ENCODE results near the gene SHLD2. TPM values are rescaled to one million over a fixed set of nuclear protein-coding genes. Genes with fewer than 3 reads are reported as not detected.
"Not testable (repeated sequence)": the region's sequence is repeated elsewhere in the genome, so short reads cannot be mapped to it uniquely, and the experiment has no call there.

Gene SHLD2
- total RNA-seq, 1 donor from 2014 or later = 22.4 TPM

DNA sequence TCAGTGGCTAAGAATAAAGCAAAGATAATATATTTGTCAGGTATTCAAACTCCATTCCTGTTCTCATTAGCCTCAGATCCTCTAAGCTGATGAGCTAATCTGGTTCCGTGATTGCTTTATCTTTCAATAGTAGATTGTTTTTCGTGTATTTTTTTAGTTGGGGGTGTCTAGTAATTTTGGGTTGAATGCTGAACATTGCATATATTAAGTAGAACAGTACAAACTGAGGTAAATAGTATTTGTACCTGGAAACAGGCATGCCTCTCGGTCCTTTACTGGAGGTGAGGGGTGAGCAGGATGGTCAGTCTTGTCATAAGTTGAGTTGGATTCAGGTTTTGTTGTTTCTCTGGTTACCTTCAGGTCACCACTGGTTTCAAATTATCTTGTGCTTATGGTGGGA, 92.6 kb downstream of the SHLD2 start:
- H3K27me3 Mint-ChIP-seq (ENCODE audit: low read depth); DNase-seq (ENCODE audit: low spot score in 2 of 2, unreplicated experiment in 2 of 2); H3K27ac Mint-ChIP-seq; H3K4me1 Mint-ChIP-seq; H3K4me3 Mint-ChIP-seq: not testable (repeated sequence)
- Mint-ChIP-seq H3K36me3 (peaks cover 41% of the 10 kb centered on the region), H3K9me3 (peaks cover 18% of the 10 kb centered on the region)

DNA sequence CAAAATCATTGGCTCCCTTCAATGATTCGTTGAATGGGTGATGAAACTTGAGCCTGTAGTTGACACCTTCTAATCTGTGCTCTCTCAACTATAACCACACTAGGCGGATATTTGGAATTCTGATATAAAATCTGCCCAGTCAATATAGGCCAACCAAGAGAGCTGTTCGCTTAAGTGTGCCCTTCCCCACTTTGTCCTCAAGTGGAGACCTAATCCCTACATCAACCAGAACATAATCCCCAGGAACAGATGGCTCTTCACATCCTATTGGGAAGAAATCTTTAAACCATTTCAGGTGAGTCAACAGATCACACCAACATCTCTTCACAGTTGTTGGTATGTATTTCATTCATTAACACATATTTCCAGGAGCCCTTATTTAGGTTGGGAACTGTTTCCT, 96.8 kb downstream of the SHLD2 start:
- not testable (repeated sequence) for H3K27me3 Mint-ChIP-seq (ENCODE audit: low read depth); H3K27ac Mint-ChIP-seq; H3K9me3 Mint-ChIP-seq; H3K4me1 Mint-ChIP-seq; DNase-seq (ENCODE audit: low spot score in 2 of 2, unreplicated experiment in 2 of 2); H3K4me3 Mint-ChIP-seq
- peaks cover 21% of the 10 kb centered on the region for H3K36me3 Mint-ChIP-seq

DNA sequence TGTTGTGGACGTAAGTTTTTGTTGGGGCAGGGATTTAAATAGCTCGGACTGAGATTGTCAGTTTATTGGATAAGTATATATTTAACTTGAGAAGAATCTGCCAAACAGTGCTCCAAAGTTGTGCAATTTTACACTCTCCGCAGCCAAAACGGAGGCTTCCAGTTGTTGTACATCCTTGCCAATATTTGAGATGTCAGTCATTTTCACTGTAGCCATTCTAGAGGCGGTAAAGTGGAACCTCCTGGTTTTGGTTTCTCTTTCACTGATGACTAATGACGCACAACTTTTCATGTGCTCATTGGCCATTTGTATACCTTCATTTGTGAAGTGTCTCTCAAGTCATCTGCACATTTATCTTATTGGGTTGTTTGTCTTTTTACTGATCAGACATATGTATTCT, 105.9 kb downstream of the SHLD2 start:
- H3K36me3 Mint-ChIP-seq; H3K4me1 Mint-ChIP-seq; DNase-seq (ENCODE audit: low spot score in 2 of 2, unreplicated experiment in 2 of 2); H3K4me3 Mint-ChIP-seq; H3K27me3 Mint-ChIP-seq (ENCODE audit: low read depth); H3K9me3 Mint-ChIP-seq; H3K27ac Mint-ChIP-seq: not testable (repeated sequence)

DNA sequence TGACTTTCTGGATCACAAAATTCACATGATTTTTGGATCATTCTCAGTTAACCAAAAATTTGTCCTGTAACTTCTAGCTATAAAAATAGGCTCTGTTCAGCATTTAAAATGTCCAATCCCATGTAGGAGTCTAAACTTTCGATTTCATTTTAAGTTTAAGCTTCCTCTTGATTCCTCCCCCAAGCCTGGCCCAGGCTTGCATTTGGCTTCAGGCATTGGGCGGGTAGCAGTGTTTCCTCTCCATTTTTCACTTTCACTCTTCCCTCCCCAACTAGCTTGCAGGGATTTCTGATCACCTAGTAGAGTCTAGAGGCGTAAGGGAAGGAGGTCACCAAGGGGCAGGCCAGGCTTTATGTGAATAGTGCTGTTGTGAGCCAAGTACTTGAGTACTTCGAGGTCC, 109.8 kb downstream of the SHLD2 start:
- not testable (repeated sequence) for H3K4me1 Mint-ChIP-seq; H3K27ac Mint-ChIP-seq; DNase-seq (ENCODE audit: low spot score in 2 of 2, unreplicated experiment in 2 of 2); H3K27me3 Mint-ChIP-seq (ENCODE audit: low read depth); H3K36me3 Mint-ChIP-seq; H3K9me3 Mint-ChIP-seq; H3K4me3 Mint-ChIP-seq

DNA sequence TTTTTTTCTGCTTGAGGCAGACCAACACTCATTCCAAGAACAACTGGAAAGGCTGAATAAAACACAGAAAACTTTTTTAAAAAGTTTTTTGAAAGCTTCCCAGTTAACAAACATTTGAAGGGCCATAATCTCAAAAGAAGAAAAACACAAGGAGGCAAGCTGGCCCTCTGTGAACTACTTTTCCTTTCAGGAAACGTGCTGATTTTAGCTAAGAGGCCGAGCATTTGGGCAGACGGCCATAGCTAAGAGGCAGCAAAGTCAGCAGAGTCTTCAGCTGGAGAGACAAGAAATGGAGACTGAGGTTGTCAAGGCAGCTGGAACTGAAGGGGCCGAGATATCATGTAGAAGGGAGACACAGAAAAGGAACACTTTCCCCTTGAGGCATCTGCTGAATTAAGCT, 111.9 kb downstream of the SHLD2 start:
- H3K9me3 Mint-ChIP-seq; H3K4me1 Mint-ChIP-seq; H3K27me3 Mint-ChIP-seq (ENCODE audit: low read depth); DNase-seq (ENCODE audit: low spot score in 2 of 2, unreplicated experiment in 2 of 2); H3K4me3 Mint-ChIP-seq; H3K36me3 Mint-ChIP-seq; H3K27ac Mint-ChIP-seq: not testable (repeated sequence)

DNA sequence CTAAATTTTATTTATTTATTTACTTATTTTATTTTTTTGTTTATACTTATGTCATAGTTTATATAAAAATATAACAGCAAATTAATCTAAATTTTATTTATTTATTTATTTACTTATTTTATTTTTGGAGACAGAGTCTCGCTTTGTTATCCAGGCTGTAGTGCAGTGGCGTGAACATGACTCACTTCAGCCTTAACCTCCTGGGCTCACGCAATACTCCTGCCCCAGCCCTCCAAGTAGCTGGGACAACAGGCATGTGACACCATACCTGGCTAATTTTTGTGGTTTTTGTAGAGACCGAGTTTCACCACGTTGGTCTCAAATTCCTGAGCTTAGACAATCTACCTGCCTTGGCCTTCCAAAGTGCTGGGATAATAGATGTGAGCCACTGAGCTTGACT, 115.3 kb downstream of the SHLD2 start:
- DNase-seq (ENCODE audit: low spot score in 2 of 2, unreplicated experiment in 2 of 2) = not testable (repeated sequence)

DNA sequence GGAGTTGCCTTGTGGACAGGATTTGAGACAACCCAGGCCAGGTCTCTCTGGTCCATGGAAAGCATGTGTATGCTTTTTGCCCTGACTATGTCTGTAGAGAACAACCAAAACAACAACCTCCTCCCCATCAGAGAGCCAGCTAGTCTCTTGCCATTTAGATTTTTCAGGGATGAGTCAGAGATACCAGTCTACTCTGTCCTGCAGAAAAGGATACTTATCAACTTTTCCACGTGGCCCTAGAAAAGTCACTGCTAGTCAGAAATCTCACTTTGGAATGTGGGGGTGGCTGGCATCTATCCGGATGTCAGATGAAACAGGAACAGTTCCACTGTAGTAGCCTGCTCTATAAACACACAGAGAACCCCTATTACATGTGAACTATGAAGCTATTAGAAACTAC, 116.8 kb downstream of the SHLD2 start:
- H3K9me3 Mint-ChIP-seq; H3K4me3 Mint-ChIP-seq; H3K27ac Mint-ChIP-seq; DNase-seq (ENCODE audit: low spot score in 2 of 2, unreplicated experiment in 2 of 2); H3K4me1 Mint-ChIP-seq; H3K27me3 Mint-ChIP-seq (ENCODE audit: low read depth): not testable (repeated sequence)
- peaks cover 14% of the 10 kb centered on the region for H3K36me3 Mint-ChIP-seq

More for the DNA sequence above, 115.3 kb downstream of the SHLD2 start:
- H3K4me1 Mint-ChIP-seq; H3K4me3 Mint-ChIP-seq; H3K27me3 Mint-ChIP-seq (ENCODE audit: low read depth); H3K27ac Mint-ChIP-seq; H3K9me3 Mint-ChIP-seq: not testable (repeated sequence)
- peaks cover 13% of the 10 kb centered on the region for H3K36me3 Mint-ChIP-seq

DNA sequence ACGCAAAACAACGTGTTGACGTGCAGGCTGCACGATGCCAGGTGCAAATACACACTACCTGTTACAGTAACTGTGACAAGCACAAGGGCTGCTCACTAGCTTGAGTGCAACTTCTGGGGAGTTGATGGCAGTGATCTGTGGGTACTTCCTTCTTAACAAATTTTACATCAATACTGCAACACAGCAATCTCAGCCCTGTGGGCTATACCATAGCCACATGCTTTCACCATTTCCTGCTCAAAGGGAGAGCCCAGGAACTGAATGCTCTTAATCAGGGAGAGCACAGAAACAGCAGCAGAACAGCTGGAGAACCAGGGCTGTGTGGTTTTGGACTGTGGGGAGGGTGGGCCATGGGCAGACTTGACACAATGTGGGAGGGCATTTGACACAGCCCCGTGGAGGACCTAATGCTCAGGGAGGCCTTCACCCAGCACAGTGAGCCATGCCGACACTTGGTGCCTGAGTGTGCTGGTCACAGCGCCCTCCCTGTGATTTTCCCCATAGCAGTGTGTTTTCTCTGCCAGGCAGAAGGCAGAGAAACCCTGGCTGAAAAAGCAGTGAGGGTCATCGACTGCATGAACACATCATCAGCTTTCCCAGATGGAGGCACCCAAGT, 118.3 kb downstream of the SHLD2 start:
- not testable (repeated sequence) for H3K4me1 Mint-ChIP-seq; H3K9me3 Mint-ChIP-seq; H3K27me3 Mint-ChIP-seq (ENCODE audit: low read depth); H3K4me3 Mint-ChIP-seq; DNase-seq (ENCODE audit: low spot score in 2 of 2, unreplicated experiment in 2 of 2); H3K27ac Mint-ChIP-seq
- H3K36me3 Mint-ChIP-seq = peaks cover 12% of the 10 kb centered on the region

DNA sequence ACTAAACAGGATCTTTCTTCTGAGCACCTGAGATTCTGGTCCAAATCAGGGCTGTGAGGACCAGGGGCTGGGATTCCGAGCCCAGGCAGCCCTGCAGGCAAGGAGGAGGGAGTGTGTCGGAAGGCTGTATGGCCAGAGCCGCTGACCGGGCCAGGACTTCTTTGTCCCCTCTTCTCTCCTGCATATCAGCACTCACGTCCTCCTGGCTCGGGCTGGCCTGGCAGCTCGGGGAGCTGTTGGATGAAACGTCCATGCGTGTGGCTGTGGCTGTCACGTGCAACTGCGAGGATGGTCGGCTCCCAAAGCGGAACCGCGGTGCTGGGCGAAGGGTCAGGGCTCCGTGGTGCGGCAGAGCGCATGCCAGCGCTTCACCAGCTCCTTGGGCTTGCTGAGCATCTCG, 118.8 kb downstream of the SHLD2 start:
- not testable (repeated sequence) for DNase-seq (ENCODE audit: low spot score in 2 of 2, unreplicated experiment in 2 of 2); H3K4me3 Mint-ChIP-seq; H3K9me3 Mint-ChIP-seq; H3K27me3 Mint-ChIP-seq (ENCODE audit: low read depth); H3K4me1 Mint-ChIP-seq; H3K27ac Mint-ChIP-seq
- peaks cover 10% of the 10 kb centered on the region for H3K36me3 Mint-ChIP-seq

DNA sequence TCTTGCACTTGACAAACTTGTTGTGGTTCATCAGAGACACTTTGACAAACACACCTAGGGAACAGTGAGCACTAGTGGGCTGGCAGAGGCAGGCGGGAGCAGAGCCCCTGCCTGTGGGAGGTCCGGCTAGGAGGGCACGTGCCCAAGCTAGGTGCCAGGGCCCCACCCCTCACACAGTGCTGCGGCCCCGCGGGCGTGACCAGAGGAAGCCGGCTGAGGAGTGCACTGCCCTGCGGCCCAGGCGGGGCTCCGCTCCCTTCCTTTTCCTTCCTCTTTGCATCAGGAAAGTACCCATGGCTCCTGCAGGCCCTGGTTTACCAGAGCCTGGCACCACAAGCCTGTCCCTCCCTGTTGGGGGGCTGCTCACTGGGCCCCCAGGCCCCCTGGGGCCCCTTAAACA, 121.1 kb downstream of the SHLD2 start:
- not testable (repeated sequence) for H3K4me1 Mint-ChIP-seq; H3K36me3 Mint-ChIP-seq; H3K27ac Mint-ChIP-seq; DNase-seq (ENCODE audit: low spot score in 2 of 2, unreplicated experiment in 2 of 2); H3K27me3 Mint-ChIP-seq (ENCODE audit: low read depth); H3K4me3 Mint-ChIP-seq; H3K9me3 Mint-ChIP-seq

DNA sequence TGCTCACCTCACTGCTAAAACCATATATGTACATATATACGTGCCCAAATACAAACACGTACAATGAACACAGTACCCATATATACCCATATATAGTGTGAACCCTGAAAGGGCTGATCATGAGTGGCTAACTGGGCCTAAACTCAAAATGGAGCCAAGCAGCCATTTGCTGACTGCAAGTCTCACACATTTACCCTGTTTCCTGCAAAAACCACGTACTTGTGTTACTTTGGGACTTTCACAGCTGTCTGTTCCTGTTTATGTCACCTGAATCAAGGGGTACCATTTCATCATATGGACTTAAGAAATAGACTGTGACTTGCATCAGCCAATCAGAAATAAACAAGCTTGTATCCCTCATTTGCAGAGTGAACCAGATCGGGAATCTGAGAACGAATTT, 124.4 kb downstream of the SHLD2 start:
- H3K9me3 Mint-ChIP-seq; H3K36me3 Mint-ChIP-seq; DNase-seq (ENCODE audit: low spot score in 2 of 2, unreplicated experiment in 2 of 2); H3K27ac Mint-ChIP-seq; H3K4me1 Mint-ChIP-seq; H3K27me3 Mint-ChIP-seq (ENCODE audit: low read depth); H3K4me3 Mint-ChIP-seq: not testable (repeated sequence)

DNA sequence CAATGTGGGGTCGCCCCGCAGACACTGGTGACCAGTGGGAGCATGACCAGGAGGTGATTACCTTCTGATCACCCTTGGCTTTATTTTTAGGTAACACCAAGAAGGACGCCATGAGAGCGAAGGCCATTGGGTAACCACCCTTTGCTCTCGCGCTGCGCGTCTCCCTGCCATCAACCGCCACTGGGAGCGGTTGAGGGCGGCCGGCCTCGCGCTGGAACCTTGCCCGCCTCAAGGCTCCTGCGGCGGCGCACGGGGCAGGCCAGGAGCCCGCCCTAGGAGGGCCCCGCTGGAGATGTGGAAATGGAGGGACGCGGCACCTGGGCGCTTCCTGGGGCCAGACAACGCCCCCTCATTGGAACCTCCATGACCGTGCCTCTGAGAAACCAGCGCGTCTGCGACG, 127.8 kb downstream of the SHLD2 start:
- not testable (repeated sequence) for H3K27me3 Mint-ChIP-seq (ENCODE audit: low read depth); DNase-seq (ENCODE audit: low spot score in 2 of 2, unreplicated experiment in 2 of 2); H3K4me3 Mint-ChIP-seq; H3K36me3 Mint-ChIP-seq; H3K27ac Mint-ChIP-seq; H3K9me3 Mint-ChIP-seq; H3K4me1 Mint-ChIP-seq

DNA sequence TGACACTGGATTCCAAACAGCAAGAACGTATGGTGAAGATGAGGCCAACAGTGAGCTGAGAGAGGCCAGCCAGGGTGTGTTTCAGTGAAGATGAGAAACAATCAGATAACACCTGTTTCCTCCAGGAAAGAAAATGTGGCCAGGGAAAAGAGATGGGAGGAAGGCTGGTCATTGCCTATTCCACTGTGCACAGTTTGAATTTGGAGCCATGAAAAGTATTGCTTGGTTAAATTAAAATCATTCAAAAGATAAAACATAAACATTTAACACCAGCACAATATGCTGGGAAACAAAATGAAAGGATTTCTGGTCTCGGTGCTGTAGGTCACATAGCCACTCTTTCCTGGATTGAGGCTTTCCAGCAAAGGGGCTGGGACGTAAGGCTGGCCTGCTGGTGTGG, 130.1 kb downstream of the SHLD2 start, which contains the start of gene NUTM2A:
Gene NUTM2A (plus strand): TSS at position 301 of the 400 bp plus-strand sequence. CDS start 383 bp downstream, outside the sequence.
- H3K4me3 Mint-ChIP-seq; H3K27me3 Mint-ChIP-seq (ENCODE audit: low read depth); H3K4me1 Mint-ChIP-seq; DNase-seq (ENCODE audit: low spot score in 2 of 2, unreplicated experiment in 2 of 2); H3K9me3 Mint-ChIP-seq; H3K36me3 Mint-ChIP-seq; H3K27ac Mint-ChIP-seq: not testable (repeated sequence)

DNA sequence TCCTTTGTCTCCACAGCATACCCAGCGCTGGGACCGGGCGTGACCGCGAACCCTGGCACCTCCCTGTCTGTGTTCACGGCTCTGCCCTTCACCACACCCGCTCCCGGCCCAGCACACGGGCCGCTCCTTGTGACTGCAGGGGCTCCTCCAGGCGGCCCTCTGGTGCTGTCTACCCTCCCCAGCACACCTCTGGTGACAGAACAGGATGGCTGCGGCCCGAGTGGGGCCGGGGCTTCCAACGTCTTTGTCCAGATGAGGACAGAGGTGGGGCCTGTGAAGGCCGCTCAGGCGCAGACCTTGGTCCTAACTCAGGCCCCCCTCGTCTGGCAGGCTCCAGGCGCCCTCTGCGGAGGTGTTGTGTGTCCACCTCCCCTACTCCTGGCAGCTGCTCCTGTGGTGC, 133.2 kb downstream of the SHLD2 start:
- not testable (repeated sequence) for H3K36me3 Mint-ChIP-seq; H3K4me1 Mint-ChIP-seq; DNase-seq (ENCODE audit: low spot score in 2 of 2, unreplicated experiment in 2 of 2); H3K27ac Mint-ChIP-seq; H3K27me3 Mint-ChIP-seq (ENCODE audit: low read depth); H3K9me3 Mint-ChIP-seq; H3K4me3 Mint-ChIP-seq

DNA sequence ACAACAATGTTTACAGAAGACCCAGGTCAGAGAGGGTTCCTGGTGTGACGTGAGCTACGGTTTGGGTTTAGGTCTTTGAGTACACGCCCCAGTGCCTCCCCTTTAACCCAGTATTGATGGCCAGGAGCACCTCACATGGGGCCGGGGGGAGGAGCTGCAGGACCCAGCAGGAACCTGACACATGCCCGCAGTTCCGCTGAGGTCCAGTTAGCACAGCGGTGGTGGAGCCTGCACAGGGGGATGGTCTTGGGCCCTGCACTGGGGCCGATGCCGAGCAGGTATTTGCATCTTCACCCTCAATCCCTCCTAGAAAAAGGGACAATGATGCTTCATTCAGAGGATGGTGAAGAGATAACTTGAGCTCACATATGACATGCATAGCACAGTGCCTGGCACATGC, 134.2 kb downstream of the SHLD2 start:
- not testable (repeated sequence) for H3K27me3 Mint-ChIP-seq (ENCODE audit: low read depth); DNase-seq (ENCODE audit: low spot score in 2 of 2, unreplicated experiment in 2 of 2); H3K9me3 Mint-ChIP-seq; H3K36me3 Mint-ChIP-seq; H3K4me1 Mint-ChIP-seq; H3K4me3 Mint-ChIP-seq; H3K27ac Mint-ChIP-seq
